ENCODE results near the gene XRCC6.
A peak's percentile ranks its signal among the peaks of the same experiment; 100 is the strongest.

Gene XRCC6

DNA sequence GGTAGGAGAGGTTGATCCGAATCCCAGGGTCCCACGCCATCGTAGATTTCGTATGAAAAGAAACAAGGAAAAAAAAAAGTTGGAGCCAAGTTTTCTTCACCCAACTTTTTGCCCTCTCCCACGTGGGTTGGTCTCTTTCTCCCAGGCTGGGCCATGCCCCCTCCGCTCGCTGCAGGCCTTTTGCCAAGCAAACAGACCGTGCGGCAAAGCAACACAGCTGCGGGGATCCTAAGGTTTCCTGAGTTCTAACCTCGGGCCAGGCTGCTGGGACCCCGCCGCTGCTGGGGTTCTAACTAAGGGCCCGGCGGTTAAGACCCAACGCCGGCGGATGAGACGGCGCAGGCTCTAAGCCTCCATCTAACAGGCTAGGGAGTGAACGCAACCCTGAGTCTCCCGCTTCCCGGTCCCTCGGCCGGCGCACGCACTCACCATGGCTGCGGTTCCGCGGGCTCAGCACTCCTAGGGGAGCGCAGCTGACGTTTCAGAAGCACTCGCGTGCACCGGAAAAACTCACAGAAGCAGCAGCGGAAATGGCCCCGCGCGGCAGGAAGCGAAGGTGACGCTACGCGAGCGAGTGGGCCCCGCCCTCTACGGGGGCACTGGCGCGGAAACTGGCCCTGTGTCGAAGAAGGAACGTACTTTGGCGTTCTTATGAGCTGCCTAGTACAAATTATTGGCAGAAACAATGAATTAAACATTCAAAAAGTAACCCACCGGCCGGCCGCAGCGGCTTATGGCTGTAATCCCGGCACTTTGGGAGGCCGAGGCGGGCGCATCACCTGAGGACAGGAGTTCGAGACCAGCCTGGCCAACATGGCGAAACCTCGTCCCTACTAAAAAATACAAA, 67.5 kb downstream of the XRCC6 start, which contains the start of gene SNU13:
Gene SNU13 (minus strand): TSS at position 503 of the 847 bp plus-strand sequence. CDS start 71 bp downstream, at position 432.
- DNase-seq: peak; percentile 86 to 96 (median 90)

GRCh38 chr22:41690476-41690875, 69.4 kb downstream of the XRCC6 start:
- DNase-seq: no peak

DNA sequence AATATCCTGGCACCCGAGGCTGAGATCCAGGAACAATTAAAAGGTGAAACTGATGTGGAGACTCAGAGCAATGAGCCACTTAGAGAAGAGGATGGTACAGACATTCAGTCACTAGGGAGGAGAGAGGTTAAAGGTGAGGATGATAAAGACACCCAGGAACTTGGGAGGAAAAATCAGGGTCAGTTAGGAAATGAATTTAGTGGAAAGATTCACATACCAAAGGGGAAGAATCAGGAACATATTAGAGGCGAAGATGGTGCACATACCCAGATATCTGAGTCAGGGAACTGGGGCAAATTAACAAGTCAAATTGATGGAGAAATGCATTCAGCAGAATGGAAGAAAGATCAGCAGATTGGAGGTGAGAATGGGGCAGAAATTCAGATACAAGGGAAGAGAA, 74.1 kb downstream of the XRCC6 start:
- DNase-seq: no peak

DNA sequence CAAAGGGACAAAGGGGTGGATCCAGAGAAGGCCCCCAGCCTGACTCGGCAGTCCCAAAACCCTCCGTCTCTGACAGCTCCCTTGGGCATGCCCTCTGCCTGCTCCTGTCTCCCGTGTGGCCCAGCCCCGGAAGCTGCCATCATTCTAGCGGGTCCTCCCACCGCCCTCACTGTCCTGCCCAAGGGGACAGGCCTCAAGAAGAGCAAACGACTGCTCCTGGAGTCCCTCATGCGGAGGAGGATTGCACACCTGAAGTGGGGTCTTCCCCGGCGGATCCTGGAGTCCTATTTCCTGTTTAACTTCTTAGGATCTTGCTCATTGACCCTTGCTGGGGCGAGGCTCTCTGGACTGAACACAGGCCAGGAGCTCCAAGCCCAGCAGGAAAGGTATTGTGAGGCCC, 75.6 kb downstream of the XRCC6 start:
- DNase-seq: no peak

- DNase-seq: peak; percentile 70 to 95 (median 86)
These were observed 76.2 kb downstream of the XRCC6 start for GRCh38 chr22:41697126-41697775.

- DNase-seq: peak; percentile 72 to 92 (median 86)
These were observed 78.4 kb downstream of the XRCC6 start, which contains the start of gene MEI1 for GRCh38 chr22:41699264-41700107. Gene MEI1 (plus strand): TSS chr22:41699503. CDS start chr22:41699539, 36 bp downstream.

DNA sequence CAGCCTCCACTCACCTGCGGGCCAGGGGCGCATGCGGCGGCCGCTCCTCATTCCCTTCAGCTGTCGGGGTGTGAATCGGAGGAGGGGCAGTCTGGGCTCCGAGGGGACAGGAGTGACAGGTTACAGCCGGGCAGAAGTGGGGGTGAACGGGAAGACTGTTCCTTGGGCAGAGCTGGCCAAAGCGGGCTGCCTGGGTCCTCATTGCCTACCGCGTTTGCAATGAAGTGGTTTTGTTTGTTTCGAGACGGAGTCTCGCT, 78.9 kb downstream of the XRCC6 start:
- DNase-seq: no peak

DNA sequence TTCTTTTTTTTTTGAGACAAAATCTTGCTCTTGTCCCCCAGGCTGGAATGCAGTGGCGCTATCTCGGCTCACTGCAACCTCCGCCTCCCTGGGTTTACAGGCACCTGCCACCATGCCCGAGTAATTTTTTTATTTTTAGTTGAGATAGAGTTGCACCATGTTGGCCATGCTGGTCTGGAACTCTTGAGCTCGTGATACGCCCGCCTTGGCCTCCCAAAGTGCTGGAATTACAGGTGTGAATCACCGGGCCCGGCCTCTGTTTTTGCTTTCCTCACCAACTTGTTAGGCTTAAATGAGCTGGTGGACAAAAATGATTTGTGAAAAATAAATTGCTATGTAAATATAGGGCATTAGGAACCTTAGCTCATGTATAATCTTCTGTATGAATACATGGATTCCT, 81.7 kb downstream of the XRCC6 start:
- DNase-seq: no peak

GRCh38 chr22:41709341-41709740, 88.2 kb downstream of the XRCC6 start:
- DNase-seq: no peak

DNA sequence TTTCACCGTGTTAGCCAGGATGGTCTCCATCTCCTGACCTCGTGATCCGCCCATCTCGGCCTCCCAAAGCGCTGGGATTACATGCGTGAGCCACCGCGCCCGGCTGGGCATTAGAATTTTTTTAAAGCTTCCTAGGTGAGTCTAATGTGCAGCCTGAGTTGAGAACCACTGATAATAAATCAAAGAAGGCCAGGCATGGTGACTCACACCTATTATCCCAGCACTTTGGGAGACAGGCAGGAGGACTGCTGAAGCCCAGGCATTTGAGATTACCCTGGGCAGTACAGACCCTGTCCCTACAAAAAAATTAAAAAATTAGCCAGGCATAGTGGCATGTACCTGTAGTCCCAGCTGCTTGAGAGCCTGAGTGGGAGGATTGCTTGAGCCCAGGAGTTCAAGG, 91.9 kb downstream of the XRCC6 start:
- DNase-seq: no peak

Measured in T-helper 2 cell (primary cell).